Measurements from ENCODE around the gene ZKSCAN3. TPM values are rescaled to one million over a fixed set of nuclear protein-coding genes. Genes with fewer than 3 reads are reported as not detected.

The ZKSCAN3 gene
- total and polyA plus RNA-seq, 2 of the 8 experiments (the other 6 are each of a cell fraction or from before 2014, with no cell fraction given), result 2.7 to 9.8 TPM

- TF ChIP-seq RAD21 (IDR thresholded peaks at IDR 0.05 in 1 of 2, conservative IDR thresholded peaks at IDR 0.05 in 1 of 2; ENCODE audit: low read depth in 2 of 2, low read length in 2 of 2) (no peak), CTCF (IDR thresholded peaks at IDR 0.05; ENCODE audit: control extremely low read depth in 1 of 3, insufficient read depth in 1 of 3, low read depth in 1 of 3, low read length in 3 of 3) (no peak), HDAC2 (IDR thresholded peaks at IDR 0.05; ENCODE audit: borderline replicate concordance in 1 of 2, low read depth in 2 of 2, low read length in 2 of 2) (no peak), TBP (IDR thresholded peaks at IDR 0.05; ENCODE audit: low read depth, low read length) (no peak), EP300 (IDR thresholded peaks at IDR 0.05; ENCODE audit: borderline replicate concordance in 1 of 2, low read depth in 2 of 2, low read length in 2 of 2) (no peak), BRCA1 (IDR thresholded peaks at IDR 0.05; ENCODE audit: low read depth, low read length) (no peak), MAX (IDR thresholded peaks at IDR 0.05) (no peak), GABPA (IDR thresholded peaks at IDR 0.05; ENCODE audit: borderline replicate concordance, insufficient read depth, low read length) (no peak)
Measured at GRCh38 chr6:28351087-28351486, 1.3 kb downstream of the ZKSCAN3 start (continued).

Data from H1 (cell line).